Smooth muscle cell of the brain vasculature (primary cell): ENCODE data around the gene AKAP1.

ENCODE experiments used
- DNase-seq: peaks from one replicate; pipeline ENCODE4 v3.0.0-alpha.2; 2012; ENCODE audit warnings: low read depth, low spot score

AKAP1 gene

GRCh38 chr17:57084802-57085447, at the start of gene AKAP1:
Gene AKAP1 (plus strand): TSS chr17:57085246. CDS start chr17:57105465, 20,219 bp downstream.
- DNase-seq = peak; percentile 87

GRCh38 chr17:57035971-57036481, 49.0 kb upstream of the AKAP1 start:
- no peak for DNase-seq

- no peak for DNase-seq
These were observed 47.6 kb upstream of the AKAP1 start for GRCh38 chr17:57037411-57037810.

- DNase-seq = no peak
These were observed 46.6 kb upstream of the AKAP1 start for GRCh38 chr17:57038486-57038885.

- no peak for DNase-seq
These were observed 44.5 kb upstream of the AKAP1 start for GRCh38 chr17:57040571-57040970.

- DNase-seq = no peak
These were observed 41.8 kb upstream of the AKAP1 start for GRCh38 chr17:57043276-57043675.

- no peak for DNase-seq
These were observed 39.8 kb upstream of the AKAP1 start for GRCh38 chr17:57044976-57045867.

- DNase-seq = no peak
These were observed 39.0 kb upstream of the AKAP1 start for GRCh38 chr17:57045868-57046704.

- DNase-seq = no peak
These were observed 38.3 kb upstream of the AKAP1 start for GRCh38 chr17:57046749-57047148.

GRCh38 chr17:57048096-57048495, 37.0 kb upstream of the AKAP1 start:
- no peak for DNase-seq

GRCh38 chr17:57050306-57050705, 34.7 kb upstream of the AKAP1 start:
- DNase-seq = no peak

GRCh38 chr17:57051886-57052361, 33.1 kb upstream of the AKAP1 start:
- DNase-seq = no peak

GRCh38 chr17:57062865-57063264, 22.2 kb upstream of the AKAP1 start:
- no peak for DNase-seq

GRCh38 chr17:57067162-57067561, 17.9 kb upstream of the AKAP1 start:
- DNase-seq = no peak

- DNase-seq = no peak
These were observed 17.3 kb upstream of the AKAP1 start for GRCh38 chr17:57067781-57068180.

- no peak for DNase-seq
These were observed 16.8 kb upstream of the AKAP1 start for GRCh38 chr17:57068222-57068658.

- DNase-seq = no peak
These were observed 16.3 kb upstream of the AKAP1 start for GRCh38 chr17:57068707-57069106.

- DNase-seq = peak; percentile 93
These were observed 12.8 kb upstream of the AKAP1 start for GRCh38 chr17:57071991-57072944.

- DNase-seq = no peak
These were observed 11.4 kb upstream of the AKAP1 start for GRCh38 chr17:57073626-57074025.

- no peak for DNase-seq
These were observed 9.9 kb upstream of the AKAP1 start for GRCh38 chr17:57075193-57075592.
